GM18517 (cell line): Measurements from ENCODE around the gene MYLK.
"Not testable (repeated sequence)": the region's sequence is repeated elsewhere in the genome, so short reads cannot be mapped to it uniquely, and the experiment has no call there.

ENCODE experiments used
- ATAC-seq: cut with Tn5 transposase; IDR thresholded peaks from one replicate; pipeline ENCODE4 v1.9.1; 2021; ENCODE audit warnings: mild to moderate bottlenecking, moderate library complexity; ENCODE audit not compliant: unreplicated experiment

Gene MYLK

GRCh38 chr3:123728014-123728413 lies 156.1 kb downstream of the MYLK start:
- ATAC-seq = no peak

GRCh38 chr3:123725652-123726400 lies 158.3 kb downstream of the MYLK start:
- ATAC-seq = no peak

- no peak for ATAC-seq
Measured at GRCh38 chr3:123724306-123724705, 159.8 kb downstream of the MYLK start.

- peak; percentile 59 for ATAC-seq
Measured at GRCh38 chr3:123723522-123724168, 160.5 kb downstream of the MYLK start.

- ATAC-seq = no peak
Measured at GRCh38 chr3:123723070-123723469, 161.1 kb downstream of the MYLK start.

- ATAC-seq = no peak
Measured at GRCh38 chr3:123722456-123722855, 161.7 kb downstream of the MYLK start.

- no peak for ATAC-seq
Measured at GRCh38 chr3:123722021-123722420, 162.1 kb downstream of the MYLK start.

- not testable (repeated sequence) for ATAC-seq
Measured at GRCh38 chr3:123721095-123721689, 162.9 kb downstream of the MYLK start.

GRCh38 chr3:123720638-123721037 lies 163.5 kb downstream of the MYLK start:
- no peak for ATAC-seq

GRCh38 chr3:123719862-123720453 lies 164.2 kb downstream of the MYLK start:
- ATAC-seq = no peak

GRCh38 chr3:123719061-123719756 lies 164.9 kb downstream of the MYLK start:
- ATAC-seq = not testable (repeated sequence)

- no peak for ATAC-seq
Measured at GRCh38 chr3:123718108-123718507, 166.0 kb downstream of the MYLK start.

GRCh38 chr3:123717451-123717850 lies 166.7 kb downstream of the MYLK start:
- ATAC-seq = not testable (repeated sequence)

- no peak for ATAC-seq
Measured at GRCh38 chr3:123716411-123716810, 167.7 kb downstream of the MYLK start.

GRCh38 chr3:123713211-123713610 lies 170.9 kb downstream of the MYLK start:
- ATAC-seq = no peak

- no peak for ATAC-seq
Measured at GRCh38 chr3:123712077-123712860, 171.9 kb downstream of the MYLK start.

GRCh38 chr3:123711356-123711755 lies 172.8 kb downstream of the MYLK start:
- no peak for ATAC-seq

GRCh38 chr3:123708531-123708930 lies 175.6 kb downstream of the MYLK start:
- ATAC-seq = no peak

GRCh38 chr3:123707641-123708040 lies 176.5 kb downstream of the MYLK start:
- ATAC-seq = not testable (repeated sequence)

GRCh38 chr3:123706871-123707270 lies 177.3 kb downstream of the MYLK start:
- ATAC-seq = no peak
